ENCODE measurements around the gene PIP5K1A. TPM values are rescaled to one million over a fixed set of nuclear protein-coding genes. Genes with fewer than 3 reads are reported as not detected.

PIP5K1A gene
- total and polyA plus RNA-seq, 8 donors, result 51.2 to 73.3 (median 67.2) TPM

DNA sequence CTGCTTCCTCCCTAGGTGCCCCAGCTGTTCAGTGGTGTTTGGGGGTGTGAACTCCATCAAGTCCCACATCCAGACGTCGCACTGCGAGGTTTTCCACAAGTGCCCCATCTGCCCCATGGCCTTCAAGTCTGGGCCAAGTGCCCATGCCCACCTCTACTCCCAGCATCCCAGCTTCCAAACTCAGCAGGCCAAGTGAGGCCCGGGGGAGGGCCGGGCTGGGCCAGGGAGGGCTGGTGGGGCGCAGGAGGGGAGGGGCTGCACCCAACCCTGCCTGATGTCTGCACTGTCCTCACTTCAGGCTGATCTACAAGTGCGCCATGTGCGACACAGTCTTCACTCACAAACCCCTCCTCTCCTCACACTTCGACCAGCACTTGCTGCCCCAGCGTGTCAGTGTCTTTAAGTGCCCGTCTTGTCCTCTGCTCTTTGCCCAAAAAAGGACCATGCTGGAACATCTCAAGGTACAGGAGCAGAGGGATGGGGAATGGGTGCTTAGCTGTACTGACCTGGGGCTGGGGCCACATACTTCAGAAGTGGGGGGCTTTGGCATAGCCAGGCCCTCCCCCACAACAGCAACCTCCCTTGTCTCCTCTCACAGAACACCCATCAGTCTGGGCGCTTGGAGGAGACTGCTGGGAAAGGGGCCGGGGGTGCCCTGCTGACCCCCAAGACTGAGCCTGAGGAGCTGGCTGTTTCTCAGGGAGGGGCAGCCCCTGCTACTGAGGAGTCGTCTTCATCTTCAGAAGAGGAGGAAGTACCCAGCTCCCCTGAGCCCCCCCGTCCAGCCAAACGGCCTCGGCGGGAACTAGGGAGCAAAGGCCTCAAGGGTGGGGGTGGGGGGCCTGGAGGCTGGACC, 91.0 kb downstream of the PIP5K1A start:
- intact Hi-C loops (cut with DNase I), result no loop called here
- Histone ChIP-seq H3K4me3 (no peak overlapping the region), H3K4me1 (peaks cover 0 to 11% of the 10 kb centered on the region in 2 donors), H3K27me3 (no peaks in the 10 kb centered on the region), H3K27ac (no peak overlapping the region), H3K9me3 (no peaks in the 10 kb centered on the region), H3K36me3 (peaks cover 0 to 95% of the 10 kb centered on the region in 2 donors)
- no peak for DNase-seq
- no peak for ATAC-seq
- TF ChIP-seq, protein P1, sequence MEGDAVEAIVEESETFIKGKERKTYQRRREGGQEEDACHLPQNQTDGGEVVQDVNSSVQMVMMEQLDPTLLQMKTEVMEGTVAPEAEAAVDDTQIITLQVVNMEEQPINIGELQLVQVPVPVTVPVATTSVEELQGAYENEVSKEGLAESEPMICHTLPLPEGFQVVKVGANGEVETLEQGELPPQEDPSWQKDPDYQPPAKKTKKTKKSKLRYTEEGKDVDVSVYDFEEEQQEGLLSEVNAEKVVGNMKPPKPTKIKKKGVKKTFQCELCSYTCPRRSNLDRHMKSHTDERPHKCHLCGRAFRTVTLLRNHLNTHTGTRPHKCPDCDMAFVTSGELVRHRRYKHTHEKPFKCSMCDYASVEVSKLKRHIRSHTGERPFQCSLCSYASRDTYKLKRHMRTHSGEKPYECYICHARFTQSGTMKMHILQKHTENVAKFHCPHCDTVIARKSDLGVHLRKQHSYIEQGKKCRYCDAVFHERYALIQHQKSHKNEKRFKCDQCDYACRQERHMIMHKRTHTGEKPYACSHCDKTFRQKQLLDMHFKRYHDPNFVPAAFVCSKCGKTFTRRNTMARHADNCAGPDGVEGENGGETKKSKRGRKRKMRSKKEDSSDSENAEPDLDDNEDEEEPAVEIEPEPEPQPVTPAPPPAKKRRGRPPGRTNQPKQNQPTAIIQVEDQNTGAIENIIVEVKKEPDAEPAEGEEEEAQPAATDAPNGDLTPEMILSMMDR (IDR thresholded peaks at IDR 0.05), result no peak

DNA sequence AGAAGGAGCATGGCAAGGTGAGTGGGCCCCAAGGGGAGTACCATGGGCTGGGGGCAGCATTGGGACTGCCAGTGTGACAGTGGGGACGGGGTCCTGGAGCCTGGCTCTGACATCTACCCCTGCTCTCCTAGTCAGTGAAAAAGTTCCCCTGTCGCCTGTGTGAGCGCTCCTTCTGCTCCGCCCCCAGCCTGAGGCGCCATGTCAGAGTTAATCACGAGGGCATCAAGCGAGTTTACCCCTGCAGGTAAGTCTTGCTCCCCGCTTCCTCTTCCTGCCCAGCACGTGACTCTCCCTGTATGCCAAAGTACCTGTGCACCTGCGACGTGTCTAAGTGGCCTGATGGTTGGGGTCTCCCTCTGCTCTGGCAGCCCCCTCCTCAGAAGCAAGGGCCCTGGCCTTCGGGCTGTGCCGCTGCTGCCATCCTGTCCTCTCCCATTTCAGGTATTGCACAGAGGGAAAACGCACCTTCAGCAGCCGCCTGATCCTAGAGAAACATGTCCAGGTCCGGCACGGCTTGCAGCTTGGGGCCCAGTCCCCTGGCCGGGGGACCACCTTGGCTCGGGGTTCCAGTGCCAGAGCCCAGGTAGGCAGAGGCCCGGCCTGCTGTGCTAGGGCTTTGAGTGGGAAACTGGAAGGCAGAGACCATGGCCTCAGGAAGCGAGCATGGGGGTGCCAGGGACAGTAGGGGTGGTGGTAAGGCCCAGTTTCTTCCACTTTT, 91.8 kb downstream of the PIP5K1A start:
- DNase-seq (no peak), ATAC-seq (no peak)
- TF ChIP-seq, protein P1 (IDR thresholded peaks at IDR 0.05), result no peak
- H3K4me1 ChIP-seq, result peaks cover 0 to 3% of the 10 kb centered on the region in 2 donors
- no peak overlapping the region for H3K27ac ChIP-seq
- H3K4me3 ChIP-seq, result no peak overlapping the region
- peaks cover 0 to 100% of the 10 kb centered on the region in 2 donors for H3K36me3 ChIP-seq
- H3K9me3 ChIP-seq, result no peaks in the 10 kb centered on the region
- intact Hi-C loops (cut with DNase I), result no loop called here
- H3K27me3 ChIP-seq, result no peaks in the 10 kb centered on the region

DNA sequence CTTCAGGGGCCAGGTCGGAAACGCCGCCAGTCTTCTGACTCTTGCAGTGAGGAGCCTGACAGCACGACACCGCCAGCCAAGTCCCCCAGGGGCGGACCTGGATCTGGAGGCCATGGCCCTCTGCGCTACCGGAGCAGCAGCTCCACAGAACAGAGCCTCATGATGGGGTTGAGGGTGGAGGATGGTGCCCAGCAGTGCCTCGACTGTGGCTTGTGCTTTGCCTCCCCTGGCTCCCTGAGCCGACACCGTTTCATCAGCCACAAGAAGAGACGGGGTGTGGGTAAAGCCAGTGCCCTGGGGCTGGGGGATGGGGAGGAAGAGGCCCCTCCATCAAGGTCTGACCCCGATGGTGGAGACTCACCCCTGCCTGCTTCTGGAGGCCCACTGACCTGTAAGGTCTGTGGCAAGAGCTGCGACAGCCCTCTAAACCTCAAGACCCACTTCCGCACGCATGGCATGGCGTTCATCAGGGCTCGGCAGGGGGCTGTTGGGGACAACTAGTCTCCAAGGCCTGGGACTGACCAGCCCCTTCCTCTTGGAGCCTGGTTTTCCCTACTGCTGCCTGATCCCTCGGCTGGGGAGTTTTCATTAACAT, 92.5 kb downstream of the PIP5K1A start:
- H3K4me1 ChIP-seq, result peaks cover 0 to 3% of the 10 kb centered on the region in 2 donors
- peaks cover 0 to 100% of the 10 kb centered on the region in 2 donors for H3K36me3 ChIP-seq
- DNase-seq (no peak), ATAC-seq (no peak)
- H3K27ac ChIP-seq, result no peak overlapping the region
- no peaks in the 10 kb centered on the region for H3K9me3 ChIP-seq
- H3K4me3 ChIP-seq, result no peak overlapping the region
- H3K27me3 ChIP-seq, result no peaks in the 10 kb centered on the region
- TF ChIP-seq, protein P1 (IDR thresholded peaks at IDR 0.05), result no peak
- intact Hi-C loops (cut with DNase I), result no loop called here

DNA sequence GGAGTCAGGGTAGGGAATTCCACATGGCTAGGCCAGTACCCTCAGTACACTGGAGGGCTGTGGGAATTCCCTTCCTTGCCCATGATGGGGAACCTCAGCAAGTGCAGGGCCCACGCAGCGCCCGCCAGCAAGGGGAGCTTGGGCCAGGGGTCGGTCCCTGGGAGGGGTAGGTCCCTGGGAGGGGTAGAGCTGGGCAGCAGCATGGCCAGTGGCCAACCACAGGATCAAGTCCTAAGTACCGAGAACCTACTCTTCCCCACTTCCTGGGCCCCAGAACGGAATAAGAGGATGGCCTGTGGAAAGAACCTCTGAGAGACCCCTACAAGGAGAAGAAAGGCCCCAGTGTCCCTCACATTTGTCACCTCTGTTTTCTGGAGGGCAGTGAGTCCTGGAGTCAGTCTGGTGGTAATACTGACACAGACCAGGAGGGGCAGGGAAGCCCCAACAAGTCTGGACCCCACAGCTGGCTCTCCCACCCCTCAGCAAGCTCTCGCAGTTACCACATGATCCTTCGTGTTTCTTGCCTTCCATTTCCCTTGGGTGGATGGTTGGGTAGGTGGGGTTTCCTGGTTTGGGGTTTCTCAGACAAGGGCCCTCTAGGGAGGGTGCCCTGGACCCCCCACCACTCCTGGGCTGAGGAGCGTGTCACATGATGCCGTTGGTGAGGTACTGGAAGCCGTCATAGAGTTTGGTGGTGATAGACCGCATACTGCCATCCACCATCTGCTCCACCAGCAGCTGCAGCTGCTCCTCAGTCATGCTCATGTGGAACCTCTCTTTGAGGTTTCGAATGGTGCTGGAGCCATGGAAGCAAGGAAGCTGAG, 94.1 kb downstream of the PIP5K1A start:
- intact Hi-C loops (cut with DNase I), result no loop called here
- Histone ChIP-seq H3K27me3 (no peaks in the 10 kb centered on the region), H3K4me1 (peaks cover 0 to 3% of the 10 kb centered on the region in 2 donors), H3K36me3 (peaks cover 0 to 100% of the 10 kb centered on the region in 2 donors), H3K4me3 (no peak overlapping the region), H3K9me3 (no peaks in the 10 kb centered on the region), H3K27ac (no peak overlapping the region)
- TF ChIP-seq, protein P1 (IDR thresholded peaks at IDR 0.05), result no peak
- ATAC-seq, result no peak
- no peak for DNase-seq
